HG03469 (cell line): ENCODE measurements around the gene ADAM33.

ENCODE experiments used
- ATAC-seq: cut with Tn5 transposase; IDR thresholded peaks from one replicate; pipeline ENCODE4 v1.9.1; 2021; ENCODE audit warnings: mild to moderate bottlenecking, moderate library complexity, moderate number of reproducible peaks; ENCODE audit not compliant: unreplicated experiment

ADAM33 gene

DNA sequence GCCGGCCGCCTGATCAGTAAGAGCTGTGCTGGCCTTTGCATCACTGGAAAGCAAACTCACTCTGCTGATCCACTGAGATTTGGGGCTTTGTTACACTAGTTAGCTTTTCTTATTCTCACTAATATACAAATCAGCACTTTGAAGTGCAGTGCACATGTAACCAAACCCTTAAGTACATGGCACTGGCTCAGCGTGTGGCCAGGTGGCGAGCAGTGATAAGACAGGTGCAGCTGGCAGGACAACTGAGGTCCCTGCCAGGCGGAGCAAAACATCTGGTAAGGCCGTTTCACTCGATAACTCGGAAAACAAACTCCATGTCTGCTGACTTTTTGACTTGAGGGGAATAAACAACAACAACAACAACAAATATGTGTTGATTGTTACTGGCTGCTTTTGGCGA is 29.6 kb downstream of the ADAM33 start:
- ATAC-seq = no peak

- no peak for ATAC-seq
These were observed 30.4 kb downstream of the ADAM33 start for GRCh38 chr20:3651204-3651962.

DNA sequence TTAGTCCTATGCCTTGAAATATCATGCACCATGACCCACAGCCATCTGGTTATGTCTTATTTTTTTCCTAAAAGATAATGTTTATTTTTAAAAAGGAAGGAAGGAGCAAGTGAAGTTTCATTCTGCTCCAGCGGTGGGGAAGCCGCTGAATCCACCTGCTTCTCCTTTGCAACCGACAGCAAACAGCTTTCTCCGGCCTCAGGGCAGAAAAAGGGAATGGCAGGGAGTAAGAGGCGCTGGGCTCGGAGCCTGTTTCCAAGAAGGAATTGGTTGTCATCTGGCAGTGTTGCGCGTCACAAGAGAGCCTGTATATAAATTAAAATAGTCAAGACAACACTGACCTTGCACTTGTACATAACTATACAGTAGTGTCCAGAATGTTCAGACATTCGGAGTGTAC is 32.9 kb downstream of the ADAM33 start:
- ATAC-seq = no peak

- no peak for ATAC-seq
These were observed 34.3 kb downstream of the ADAM33 start for GRCh38 chr20:3647473-3647872.

- ATAC-seq = no peak
These were observed 35.2 kb downstream of the ADAM33 start for GRCh38 chr20:3646651-3647050.

GRCh38 chr20:3646067-3646440 is 35.8 kb downstream of the ADAM33 start:
- no peak for ATAC-seq

DNA sequence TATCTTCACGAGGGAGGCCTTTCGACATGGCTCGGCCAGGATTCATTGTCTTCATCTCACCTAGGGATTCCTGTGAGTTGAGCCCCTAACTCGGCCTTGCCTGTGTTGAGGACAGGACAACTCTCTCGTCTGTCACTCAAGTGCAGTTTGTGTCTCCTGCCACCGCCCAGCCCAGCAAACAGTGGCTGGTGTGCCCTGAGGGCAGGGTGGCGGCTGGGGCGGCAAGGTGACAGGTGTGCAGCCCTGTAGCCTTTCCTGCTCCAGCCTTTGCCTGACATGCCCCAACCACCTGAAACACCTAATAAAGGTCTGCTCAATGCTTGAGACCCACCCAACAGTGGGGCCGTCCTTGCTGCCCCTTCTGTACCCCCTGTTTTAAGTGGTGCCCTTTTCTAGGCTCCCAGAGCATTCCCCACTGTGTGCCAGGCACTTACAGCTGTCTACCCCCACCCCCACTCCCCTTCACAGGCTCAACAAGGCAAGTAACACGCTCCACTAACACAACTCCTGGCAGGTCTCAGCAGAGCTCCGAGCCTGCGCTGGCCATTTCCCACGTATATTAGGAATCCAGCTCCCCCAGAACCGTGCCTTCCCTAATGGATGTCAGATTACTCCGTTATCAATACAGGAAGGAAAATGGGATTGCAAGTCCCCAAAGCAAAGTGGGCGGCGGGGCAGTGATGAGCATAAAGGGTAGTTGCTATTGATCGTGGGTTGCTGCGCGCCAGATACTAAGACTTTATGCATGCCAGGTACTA is 36.3 kb downstream of the ADAM33 start:
- ATAC-seq = no peak

DNA sequence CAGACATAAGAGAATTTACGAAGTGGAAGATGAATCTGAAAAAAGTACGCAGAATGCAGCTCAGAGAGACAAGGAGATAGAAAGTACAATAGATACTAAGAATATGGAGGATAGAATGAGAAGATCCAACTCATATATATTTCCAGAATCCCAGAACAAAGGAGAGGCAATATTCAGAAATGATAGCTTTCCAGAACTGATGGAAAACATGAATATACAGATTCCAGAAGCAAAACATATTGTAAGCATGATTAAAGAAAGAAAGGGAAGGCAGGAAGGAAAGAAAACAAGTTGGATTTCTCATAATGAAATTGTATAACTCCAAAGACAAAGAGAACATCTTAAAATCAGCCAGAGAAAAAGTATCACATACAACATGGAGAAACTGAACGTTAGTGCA is 41.6 kb downstream of the ADAM33 start:
- ATAC-seq = no peak

GRCh38 chr20:3635346-3635745 is 46.5 kb downstream of the ADAM33 start:
- no peak for ATAC-seq

- no peak for ATAC-seq
These were observed 47.8 kb downstream of the ADAM33 start for GRCh38 chr20:3633913-3634478.

- no peak for ATAC-seq
These were observed 49.4 kb downstream of the ADAM33 start for GRCh38 chr20:3632311-3633004.

GRCh38 chr20:3631534-3631933 is 50.3 kb downstream of the ADAM33 start:
- ATAC-seq = no peak

DNA sequence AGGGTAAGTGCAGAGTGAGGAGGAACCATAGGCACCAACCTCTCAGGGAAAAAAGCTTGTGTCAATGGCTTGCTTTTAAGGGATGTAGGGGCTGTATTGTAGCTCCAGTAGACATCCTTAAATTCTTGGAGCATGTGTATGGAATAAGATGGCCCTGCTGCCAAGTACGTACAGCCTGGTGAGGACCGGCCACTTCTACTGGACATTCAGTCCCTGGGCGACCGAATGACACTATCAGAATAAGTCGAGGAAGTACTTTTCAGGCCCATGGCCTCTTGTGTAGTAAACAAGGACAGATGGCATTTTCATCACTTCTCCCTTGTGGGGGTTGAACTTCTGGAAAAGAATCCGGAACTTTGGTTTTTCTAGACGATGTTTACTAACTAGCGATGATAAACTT is 51.4 kb downstream of the ADAM33 start:
- ATAC-seq = no peak

GRCh38 chr20:3629893-3630292 is 51.9 kb downstream of the ADAM33 start:
- ATAC-seq = no peak

GRCh38 chr20:3628502-3629314 is 53.1 kb downstream of the ADAM33 start:
- ATAC-seq = no peak

DNA sequence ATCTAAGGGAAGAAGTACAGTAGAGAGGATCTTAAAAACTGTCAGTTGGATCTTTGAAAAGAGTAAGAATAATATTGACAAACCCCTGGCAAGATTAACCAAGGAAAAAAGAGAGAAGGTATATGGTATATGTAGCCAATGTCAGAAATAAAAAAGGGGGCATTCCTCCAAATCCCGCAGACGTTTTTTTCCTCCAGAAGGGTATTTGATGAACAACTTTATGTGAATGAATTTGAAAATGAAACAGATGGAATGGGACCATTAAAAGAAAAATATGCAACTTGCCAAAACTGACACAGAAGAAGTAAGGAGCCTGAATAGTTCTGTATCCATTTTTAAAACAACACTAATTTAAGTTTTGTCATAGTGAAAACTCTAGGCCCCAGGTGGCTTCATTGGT is 54.3 kb downstream of the ADAM33 start:
- no peak for ATAC-seq

GRCh38 chr20:3622406-3622805 is 59.4 kb downstream of the ADAM33 start:
- no peak for ATAC-seq

- ATAC-seq = no peak
These were observed 60.7 kb downstream of the ADAM33 start for GRCh38 chr20:3621111-3621510.
